Measurements from ENCODE around the gene SIGLEC5.

- TF ChIP-seq CTCF (conservative IDR thresholded peaks at IDR 0.05): no peak; the same call in 1 of the 2 replicates
- no peak for TF ChIP-seq ZFX (IDR thresholded peaks at IDR 0.05)
These were observed 34.8 kb upstream of the SIGLEC5 start for GRCh38 chr19:51664997-51665396.

All from C4-2B (cell line).